ENCODE data around the gene PABPC1L.

Gene PABPC1L

DNA sequence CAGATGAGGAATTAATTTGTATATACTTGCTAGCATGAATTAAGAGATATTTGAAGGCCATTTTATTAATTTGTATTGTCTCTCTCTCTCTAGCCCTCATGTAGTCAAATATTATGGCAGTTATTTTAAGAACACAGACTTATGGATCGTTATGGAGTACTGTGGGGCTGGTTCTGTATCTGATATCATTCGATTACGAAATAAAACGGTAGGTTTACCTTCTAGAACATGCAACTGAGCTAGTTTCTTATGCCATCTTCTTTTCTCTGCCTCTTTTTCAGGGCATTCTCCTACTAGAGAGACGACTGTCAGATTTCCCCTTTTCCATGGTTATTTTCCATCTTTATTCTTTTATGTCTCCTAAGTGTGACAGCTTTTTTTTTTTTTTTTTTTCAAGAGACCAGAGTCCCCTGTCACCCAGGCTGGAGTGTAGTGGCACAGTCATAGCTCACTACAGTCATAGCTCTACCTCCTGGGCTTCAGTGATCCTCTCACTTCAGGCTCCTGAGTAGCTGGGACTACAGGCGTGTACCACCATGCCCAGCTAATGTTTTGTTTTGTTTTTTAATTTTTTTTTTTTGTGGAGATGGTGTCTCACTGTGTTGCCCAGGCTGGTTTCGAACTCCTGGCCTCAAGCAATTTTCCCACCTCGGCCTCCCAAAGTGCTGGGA is 72.0 kb downstream of the PABPC1L start:
- Histone ChIP-seq H3K36me3 (ENCODE audit: control insufficient read depth, insufficient read depth, low read length) (peaks cover 7% of the 10 kb centered on the region), H3K9me3 (ENCODE audit: control insufficient read depth, low read length) (no peaks in the 10 kb centered on the region)

DNA sequence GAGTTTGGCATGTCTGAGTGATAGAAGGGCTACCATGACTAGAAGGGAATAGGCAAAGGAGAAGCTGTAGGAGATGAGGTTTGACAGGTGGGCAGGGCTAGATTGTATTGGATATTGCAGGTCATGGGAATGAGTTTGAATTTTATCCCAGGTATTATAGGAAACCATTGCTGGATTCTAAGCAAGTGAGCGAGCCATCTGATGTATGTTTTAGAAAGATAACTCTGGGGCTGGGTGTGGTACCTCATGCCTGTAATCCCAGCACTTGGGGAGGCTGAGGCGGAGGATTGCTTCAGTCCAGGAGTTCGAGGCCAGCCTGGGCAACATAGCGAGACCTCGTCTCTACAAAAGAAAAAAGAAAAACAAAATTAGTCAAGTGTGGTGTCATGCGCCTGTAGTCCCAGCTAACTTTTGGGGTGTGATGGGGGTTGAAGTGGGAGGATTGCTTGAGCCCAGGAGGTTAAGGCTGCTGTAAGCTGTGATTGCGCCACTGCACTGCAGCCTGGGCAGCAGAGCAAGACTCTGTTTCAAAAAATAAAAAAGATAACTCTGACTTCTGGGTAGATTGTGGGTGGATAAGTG is 73.3 kb downstream of the PABPC1L start:
- 93 to 96% methylated on average over 7 of the region's 7 CpGs for WGBS, 2 experiments
- peaks cover 11% of the 10 kb centered on the region for H3K36me3 ChIP-seq (ENCODE audit: control insufficient read depth, insufficient read depth, low read length)
- H3K27ac ChIP-seq (ENCODE audit: insufficient read depth, low read depth, low read length, poor library complexity, severe bottlenecking): no peak overlapping the region
- no peaks in the 10 kb centered on the region for H3K9me3 ChIP-seq (ENCODE audit: control insufficient read depth, low read length)
- no peak overlapping the region for H3K4me3 ChIP-seq (ENCODE audit: insufficient read depth, low read depth, low read length)
- no peaks in the 10 kb centered on the region for H3K4me1 ChIP-seq (ENCODE audit: control insufficient read depth, insufficient read depth, low read length)
- H3K27me3 ChIP-seq (ENCODE audit: control insufficient read depth, insufficient read depth, low read length, poor library complexity, severe bottlenecking): no peaks in the 10 kb centered on the region

More for the DNA sequence above, 72.0 kb downstream of the PABPC1L start:
- WGBS, 2 experiments: 91 to 95% methylated on average over 8 of the region's 8 CpGs
- H3K27me3 ChIP-seq (ENCODE audit: control insufficient read depth, insufficient read depth, low read length, poor library complexity, severe bottlenecking): no peaks in the 10 kb centered on the region
- no peak overlapping the region for H3K27ac ChIP-seq (ENCODE audit: insufficient read depth, low read depth, low read length, poor library complexity, severe bottlenecking)
- H3K4me3 ChIP-seq (ENCODE audit: insufficient read depth, low read depth, low read length): no peak overlapping the region
- H3K4me1 ChIP-seq (ENCODE audit: control insufficient read depth, insufficient read depth, low read length): no peaks in the 10 kb centered on the region

DNA sequence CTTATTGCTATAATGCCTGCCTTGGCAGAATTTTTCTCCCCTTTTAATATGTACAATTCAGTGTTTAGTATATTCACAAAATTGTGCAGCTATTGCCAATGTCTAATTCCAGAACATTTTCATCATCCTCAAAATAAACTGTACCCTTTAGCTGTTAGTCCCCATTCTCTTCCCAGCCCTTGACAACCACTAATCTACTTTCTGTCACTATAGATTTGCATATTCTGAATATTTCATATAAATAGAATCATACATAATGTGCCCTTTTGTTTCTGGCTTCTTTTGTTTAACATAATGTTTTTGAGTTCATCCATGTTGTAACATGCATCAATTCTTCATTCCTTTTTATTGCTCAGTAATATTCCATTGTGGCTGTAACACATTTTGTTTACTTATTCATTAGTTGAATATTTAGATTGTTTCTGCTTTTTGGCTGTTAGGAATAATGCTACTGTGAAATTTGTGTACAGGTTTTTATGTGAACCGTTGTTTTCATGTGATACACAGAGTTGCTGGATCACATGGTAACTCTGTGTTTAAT is 78.8 kb downstream of the PABPC1L start:
- no peak overlapping the region for H3K27ac ChIP-seq (ENCODE audit: insufficient read depth, low read depth, low read length, poor library complexity, severe bottlenecking)
- no peaks in the 10 kb centered on the region for H3K9me3 ChIP-seq (ENCODE audit: control insufficient read depth, low read length)
- H3K27me3 ChIP-seq (ENCODE audit: control insufficient read depth, insufficient read depth, low read length, poor library complexity, severe bottlenecking): no peaks in the 10 kb centered on the region
- no peaks in the 10 kb centered on the region for H3K4me1 ChIP-seq (ENCODE audit: control insufficient read depth, insufficient read depth, low read length)
- H3K36me3 ChIP-seq (ENCODE audit: control insufficient read depth, insufficient read depth, low read length): peaks cover 7% of the 10 kb centered on the region
- 92 to 98% methylated on average over 1 of the region's 1 CpG for WGBS, 2 experiments
- H3K4me3 ChIP-seq (ENCODE audit: insufficient read depth, low read depth, low read length): no peak overlapping the region

All from ectodermal cell (in vitro differentiated cells).